HEK293 (cell line): ENCODE measurements around the gene DDR1.

ENCODE experiments used
- CTCF ChIA-PET: fragments of 350-600 bp; formaldehyde crosslinking; extraction: SDS; loops from one replicate; lab custom pipeline; 2021; ENCODE audit warnings: antibody characterized with exemption; lab: Yijun Ruan, JAX
- POLR2A ChIA-PET: fragments of 300-600 bp; formaldehyde crosslinking; extraction: SDS; loops from one replicate; lab custom pipeline; 2020; ENCODE audit warnings: antibody characterized with exemption, inconsistent platforms; lab: Yijun Ruan, JAX
- H3K27ac ChIP-seq: fragments of 200-500 bp; sonication (Bioruptor generic); 2 replicates; pipeline ENCODE4 v1.5.1; 2014; ENCODE audit warnings: low read depth, low read length, control low read depth, inconsistent platforms; ENCODE audit errors: extremely low read depth
- H3K36me3 ChIP-seq, 2 experiments: fragments of 200-500 bp in 1 of 2; sonication (Bioruptor generic) in 1 of 2; 1 replicate in 1 of 2; 2 replicates in 1 of 2; pipeline ENCODE4 v1.5.1; 2014 to 2017; ENCODE audit warnings: inconsistent platforms in 2 of 2, low read length in 2 of 2; ENCODE audit not compliant: control insufficient read depth in 2 of 2, insufficient read depth in 1 of 2
- H3K4me1 ChIP-seq: fragments of 200-500 bp; sonication (Bioruptor generic); 2 replicates; pipeline ENCODE4 v1.5.1; 2014; ENCODE audit warnings: mild to moderate bottlenecking, low read length, inconsistent platforms; ENCODE audit not compliant: control insufficient read depth, insufficient read depth
- H3K4me3 ChIP-seq: 2 replicates; pipeline ENCODE4 v1.5.1; 2011; ENCODE audit warnings: low read depth, mild to moderate bottlenecking, control low read depth, low read length, moderate library complexity
- H3K9me3 ChIP-seq: fragments of 200-500 bp; sonication (Bioruptor generic); 2 replicates; pipeline ENCODE4 v1.5.1; 2014; ENCODE audit warnings: low read depth, low read length, inconsistent platforms; ENCODE audit not compliant: control insufficient read depth, insufficient read depth
- GLIS1 ChIP-seq: fragments of 450-650 bp; formaldehyde crosslinking; IDR thresholded peaks from 2 replicates; pipeline ENCODE4 v1.5.1; 2016; ENCODE audit warnings: missing biosample characterization, missing genetic modification characterization
- HOXD13 ChIP-seq: sonication (generic); formaldehyde crosslinking; IDR thresholded peaks from 2 replicates; pipeline ENCODE4 v1.8.0; 2022; ENCODE audit warnings: missing genetic modification reagents, borderline replicate concordance
- KLF17 ChIP-seq: fragments of 450-650 bp; formaldehyde crosslinking; IDR thresholded peaks from 2 replicates; pipeline ENCODE4 v1.5.1; 2016; ENCODE audit warnings: missing biosample characterization, missing genetic modification characterization
- KLF8 ChIP-seq: fragments of 450-650 bp; formaldehyde crosslinking; IDR thresholded peaks from 2 replicates; pipeline ENCODE4 v1.5.1; 2016; ENCODE audit warnings: missing biosample characterization, missing genetic modification characterization
- PRDM1 ChIP-seq: fragments of 450-650 bp; formaldehyde crosslinking; IDR thresholded peaks from 2 replicates; pipeline ENCODE4; 2016; ENCODE audit warnings: missing biosample characterization, missing genetic modification characterization
- PRDM10 ChIP-seq: fragments of 450-650 bp; formaldehyde crosslinking; IDR thresholded peaks from 2 replicates; pipeline ENCODE4 v1.5.1; 2016; ENCODE audit warnings: missing biosample characterization, missing genetic modification characterization
- PRDM6 ChIP-seq: fragments of 450-650 bp; formaldehyde crosslinking; IDR thresholded peaks from 2 replicates; pipeline ENCODE4 v1.5.1; 2017; ENCODE audit warnings: missing biosample characterization, missing genetic modification characterization
- RBAK ChIP-seq: fragments of 450-650 bp; formaldehyde crosslinking; IDR thresholded peaks from 2 replicates; pipeline ENCODE4 v1.5.1; 2016; ENCODE audit warnings: missing biosample characterization, missing genetic modification characterization
- SETDB1 ChIP-seq: IDR thresholded peaks from one replicate; pipeline ENCODE4 v1.6.1; 2017; ENCODE audit warnings: mild to moderate bottlenecking, low read length, moderate library complexity, mixed read lengths; ENCODE audit not compliant: insufficient read length
- WT1 ChIP-seq: fragments of 450-650 bp; formaldehyde crosslinking; IDR thresholded peaks from 2 replicates; pipeline ENCODE4 v1.5.1; 2016; ENCODE audit warnings: missing biosample characterization, missing genetic modification characterization
- ZBTB17 ChIP-seq: fragments of 450-650 bp; formaldehyde crosslinking; IDR thresholded peaks from 2 replicates; pipeline ENCODE4 v1.5.1; 2016; ENCODE audit warnings: missing biosample characterization, missing genetic modification characterization
- ZBTB21 ChIP-seq: fragments of 450-650 bp; formaldehyde crosslinking; IDR thresholded peaks from 2 replicates; pipeline ENCODE4 v1.5.1; 2017; ENCODE audit warnings: missing biosample characterization, missing genetic modification characterization
- ZBTB26 ChIP-seq: fragments of 450-650 bp; formaldehyde crosslinking; optimal IDR thresholded peaks from 2 replicates; pipeline ENCODE3; 2016; ENCODE audit warnings: missing biosample characterization, mild to moderate bottlenecking, missing genetic modification characterization
- ZBTB7A ChIP-seq: fragments of 450-650 bp; formaldehyde crosslinking; IDR thresholded peaks from 2 replicates; pipeline ENCODE4 v1.5.1; 2016; ENCODE audit warnings: low read depth, missing biosample characterization, missing genetic modification characterization
- ZNF121 ChIP-seq: fragments of 450-650 bp; formaldehyde crosslinking; IDR thresholded peaks from 2 replicates; pipeline ENCODE4 v1.5.1; 2016; ENCODE audit warnings: missing biosample characterization, missing genetic modification characterization
- ZNF18 ChIP-seq: fragments of 450-650 bp; formaldehyde crosslinking; IDR thresholded peaks from 2 replicates; pipeline ENCODE4 v1.5.1; 2016; ENCODE audit warnings: missing biosample characterization, missing genetic modification characterization
- ZNF221 ChIP-seq: fragments of 450-650 bp; formaldehyde crosslinking; IDR thresholded peaks from 2 replicates; pipeline ENCODE4 v1.5.1; 2017; ENCODE audit warnings: missing biosample characterization, missing genetic modification characterization, borderline replicate concordance
- ZNF366 ChIP-seq: fragments of 450-650 bp; formaldehyde crosslinking; conservative IDR thresholded peaks from 2 replicates; pipeline ENCODE4 v1.5.1; 2016; ENCODE audit warnings: missing biosample characterization, missing genetic modification characterization
- ZNF488 ChIP-seq: fragments of 450-650 bp; formaldehyde crosslinking; IDR thresholded peaks from 2 replicates; pipeline ENCODE4 v1.5.1; 2016; ENCODE audit warnings: missing biosample characterization, missing genetic modification characterization
- ZNF510 ChIP-seq: fragments of 450-650 bp; formaldehyde crosslinking; IDR thresholded peaks from 2 replicates; pipeline ENCODE4 v1.5.1; 2018; ENCODE audit warnings: mild to moderate bottlenecking, missing genetic modification characterization, missing biosample characterization; ENCODE audit not compliant: insufficient replicate concordance
- ZNF513 ChIP-seq: fragments of 450-650 bp; IDR thresholded peaks from 2 replicates; pipeline ENCODE4 v1.5.1; 2018; ENCODE audit warnings: missing biosample characterization, missing genetic modification characterization
- ZNF624 ChIP-seq: fragments of 450-650 bp; formaldehyde crosslinking; IDR thresholded peaks from 2 replicates; pipeline ENCODE4 v1.5.1; 2017; ENCODE audit warnings: missing biosample characterization, missing genetic modification characterization
- ZSCAN30 ChIP-seq: fragments of 450-650 bp; IDR thresholded peaks from 2 replicates; pipeline ENCODE4 v1.5.1; 2018; ENCODE audit warnings: missing biosample characterization, mild to moderate bottlenecking, missing genetic modification characterization, moderate library complexity

DDR1 gene

GRCh38 chr6:30835576-30835975, 48.7 kb upstream of the DDR1 start:
- Histone ChIP-seq H3K36me3 (no peaks in the 10 kb centered on the region), H3K27ac (no peak overlapping the region), H3K4me1 (peaks cover 4% of the 10 kb centered on the region; the same call in 1 of the 2 replicates), H3K4me3 (no peak overlapping the region), H3K9me3 (no peaks in the 10 kb centered on the region)
- CTCF ChIA-PET: interaction anchor here (0.9 to 20.6 kb wide), 6 partner anchors 7 to 530 kb away, joined by 4 to 332 read pairs (median 16); partner anchors contain the start of gene DDR1
- POLR2A ChIA-PET: interaction anchor here (0.6 to 0.7 kb wide), 4 partner anchors 29 to 803 kb away, joined by 3 to 5 read pairs (median 4); no protein-coding TSS in a partner anchor
- no peak for TF ChIP-seq ZNF624 (tag by site-specific recombination)
- TF ChIP-seq ZBTB26 (tag by site-specific recombination): no peak
- no peak for TF ChIP-seq KLF17 (tag by site-specific recombination)
- no peak for TF ChIP-seq HOXD13 (CRISPR knock-in tag)
- TF ChIP-seq ZBTB17 (tag by site-specific recombination): no peak
- TF ChIP-seq PRDM1 (tag by site-specific recombination): no peak
- no peak for TF ChIP-seq ZBTB7A
- no peak for TF ChIP-seq ZNF510 (tag by site-specific recombination)
- TF ChIP-seq ZNF488 (tag by site-specific recombination): no peak
- TF ChIP-seq ZNF221: no peak
- no peak for TF ChIP-seq GLIS1
- TF ChIP-seq ZBTB21 (tag by site-specific recombination): no peak
- no peak for TF ChIP-seq ZNF513
- TF ChIP-seq ZNF366: no peak
- no peak for TF ChIP-seq PRDM10
- no peak for TF ChIP-seq ZNF121 (tag by site-specific recombination)
- no peak for TF ChIP-seq SETDB1
- no peak for TF ChIP-seq ZSCAN30 (tag by site-specific recombination)

- peaks cover 9% of the 10 kb centered on the region; the same call in 1 of the 2 replicates for H3K4me1 ChIP-seq
- H3K36me3 ChIP-seq: no peaks in the 10 kb centered on the region
- H3K4me3 ChIP-seq: no peak overlapping the region
- no peak overlapping the region for H3K27ac ChIP-seq
- H3K9me3 ChIP-seq: no peaks in the 10 kb centered on the region
- ChIA-PET CTCF (interaction anchor here (0.6 to 20.6 kb wide), 10 partner anchors 8 to 261 kb away, joined by 3 to 332 read pairs (median 6); partner anchors contain the start of genes DDR1 and VARS2), POLR2A (no interaction called here)
- no peak for TF ChIP-seq RBAK
- TF ChIP-seq KLF8 (tag by site-specific recombination): 0 out of 2 replicates have a peak, but pooled peaks have one; percentile 13
- peak; percentile 99 for TF ChIP-seq PRDM6 (tag by site-specific recombination)
- TF ChIP-seq ZNF18 (tag by site-specific recombination): peak; percentile 20; the same call in 1 of the 2 replicates
- TF ChIP-seq WT1 (tag by site-specific recombination): peak; percentile 91
These were observed 47.9 kb upstream of the DDR1 start for GRCh38 chr6:30836431-30836866.
